Measurements from ENCODE around the gene KRT20. TPM values are rescaled to one million over a fixed set of nuclear protein-coding genes. Genes with fewer than 3 reads are reported as not detected.

The KRT20 gene, protein sequence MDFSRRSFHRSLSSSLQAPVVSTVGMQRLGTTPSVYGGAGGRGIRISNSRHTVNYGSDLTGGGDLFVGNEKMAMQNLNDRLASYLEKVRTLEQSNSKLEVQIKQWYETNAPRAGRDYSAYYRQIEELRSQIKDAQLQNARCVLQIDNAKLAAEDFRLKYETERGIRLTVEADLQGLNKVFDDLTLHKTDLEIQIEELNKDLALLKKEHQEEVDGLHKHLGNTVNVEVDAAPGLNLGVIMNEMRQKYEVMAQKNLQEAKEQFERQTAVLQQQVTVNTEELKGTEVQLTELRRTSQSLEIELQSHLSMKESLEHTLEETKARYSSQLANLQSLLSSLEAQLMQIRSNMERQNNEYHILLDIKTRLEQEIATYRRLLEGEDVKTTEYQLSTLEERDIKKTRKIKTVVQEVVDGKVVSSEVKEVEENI
- not detected in 2 replicates for total RNA-seq
- long read RNA-seq = 0 reads

DNA sequence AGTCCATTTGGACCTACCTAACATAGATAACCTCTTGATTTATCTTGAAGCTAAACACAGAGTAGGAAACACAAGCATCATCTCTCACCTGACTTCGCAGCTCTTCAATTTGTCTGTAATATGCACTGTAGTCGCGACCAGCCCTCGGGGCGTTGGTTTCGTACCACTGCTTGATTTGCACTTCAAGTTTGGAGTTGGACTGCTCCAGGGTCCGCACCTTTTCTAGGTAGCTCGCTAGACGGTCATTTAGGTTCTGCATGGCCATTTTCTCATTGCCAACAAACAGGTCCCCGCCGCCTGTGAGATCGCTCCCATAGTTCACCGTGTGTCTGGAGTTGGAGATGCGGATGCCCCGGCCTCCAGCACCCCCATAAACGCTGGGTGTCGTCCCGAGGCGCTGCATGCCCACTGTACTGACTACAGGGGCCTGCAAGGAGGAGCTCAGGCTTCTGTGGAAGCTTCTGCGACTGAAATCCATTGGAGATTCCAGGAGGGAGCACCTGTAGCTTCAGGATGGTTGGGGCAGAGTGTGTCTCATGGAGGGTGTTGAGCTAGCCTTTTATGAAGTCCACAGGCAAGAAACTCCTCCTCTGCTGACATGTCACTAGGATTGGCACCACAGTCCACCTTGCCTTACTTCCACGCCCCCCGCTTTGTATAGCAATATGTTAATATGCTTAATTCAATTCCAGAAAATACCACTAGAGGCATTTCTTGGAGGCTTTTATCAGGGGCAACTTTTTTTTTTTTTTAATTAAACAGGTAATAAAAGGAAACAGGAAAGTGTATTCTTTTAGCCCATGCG, at the start of gene KRT20:
KRT20 (minus strand) TSS at position 535 of the 805 bp plus-strand sequence; CDS start at position 478, 57 bp downstream.
- H3K36me3 Mint-ChIP-seq (ENCODE audit: low read depth) = no peaks in the 10 kb centered on the region
- TF ChIP-seq, protein P1, sequence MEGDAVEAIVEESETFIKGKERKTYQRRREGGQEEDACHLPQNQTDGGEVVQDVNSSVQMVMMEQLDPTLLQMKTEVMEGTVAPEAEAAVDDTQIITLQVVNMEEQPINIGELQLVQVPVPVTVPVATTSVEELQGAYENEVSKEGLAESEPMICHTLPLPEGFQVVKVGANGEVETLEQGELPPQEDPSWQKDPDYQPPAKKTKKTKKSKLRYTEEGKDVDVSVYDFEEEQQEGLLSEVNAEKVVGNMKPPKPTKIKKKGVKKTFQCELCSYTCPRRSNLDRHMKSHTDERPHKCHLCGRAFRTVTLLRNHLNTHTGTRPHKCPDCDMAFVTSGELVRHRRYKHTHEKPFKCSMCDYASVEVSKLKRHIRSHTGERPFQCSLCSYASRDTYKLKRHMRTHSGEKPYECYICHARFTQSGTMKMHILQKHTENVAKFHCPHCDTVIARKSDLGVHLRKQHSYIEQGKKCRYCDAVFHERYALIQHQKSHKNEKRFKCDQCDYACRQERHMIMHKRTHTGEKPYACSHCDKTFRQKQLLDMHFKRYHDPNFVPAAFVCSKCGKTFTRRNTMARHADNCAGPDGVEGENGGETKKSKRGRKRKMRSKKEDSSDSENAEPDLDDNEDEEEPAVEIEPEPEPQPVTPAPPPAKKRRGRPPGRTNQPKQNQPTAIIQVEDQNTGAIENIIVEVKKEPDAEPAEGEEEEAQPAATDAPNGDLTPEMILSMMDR (conservative IDR thresholded peaks at IDR 0.05) = peak; percentile 44
- no peak within 1 kb of the TSS for H3K4me3 Mint-ChIP-seq
- H3K27ac Mint-ChIP-seq (ENCODE audit: unreplicated experiment) = no peak within 1 kb of the TSS
- H3K9me3 Mint-ChIP-seq = no peaks in the 10 kb centered on the region
- DNase-seq (ENCODE audit: low read depth, low spot score) = no peak
- peaks cover 54% of the 10 kb centered on the region for H3K27me3 Mint-ChIP-seq (ENCODE audit: low read depth)
- H3K4me1 Mint-ChIP-seq = no peaks in the 10 kb centered on the region

DNA sequence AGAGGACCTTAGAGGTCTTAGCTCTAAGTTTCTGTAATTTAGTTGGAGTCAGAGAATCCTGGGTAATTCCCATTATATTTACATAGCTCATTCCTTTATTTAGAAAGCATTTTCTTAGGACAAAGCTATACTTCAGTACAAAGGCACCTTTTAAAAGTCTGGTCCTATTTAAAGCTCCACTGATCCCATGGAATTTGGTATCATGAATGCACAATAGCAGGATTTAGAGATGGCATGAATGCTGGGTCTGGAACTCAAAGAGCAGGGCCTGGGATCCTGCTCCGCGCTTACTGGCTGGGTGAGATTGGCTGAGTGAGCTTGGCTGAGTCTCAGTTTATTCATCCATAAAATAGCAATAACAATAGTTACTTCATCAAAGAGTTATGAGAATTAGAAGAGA, 47.6 kb upstream of the KRT20 start:
- Mint-ChIP-seq H3K9me3 (peaks cover 2% of the 10 kb centered on the region), H3K4me1 (peaks cover 25% of the 10 kb centered on the region), H3K27ac (ENCODE audit: unreplicated experiment) (no peak overlapping the region), H3K27me3 (ENCODE audit: low read depth) (no peaks in the 10 kb centered on the region), H3K36me3 (ENCODE audit: low read depth) (no peaks in the 10 kb centered on the region), H3K4me3 (no peak overlapping the region)
- TF ChIP-seq, protein P1 (conservative IDR thresholded peaks at IDR 0.05) = no peak
- no peak for DNase-seq (ENCODE audit: low read depth, low spot score)

DNA sequence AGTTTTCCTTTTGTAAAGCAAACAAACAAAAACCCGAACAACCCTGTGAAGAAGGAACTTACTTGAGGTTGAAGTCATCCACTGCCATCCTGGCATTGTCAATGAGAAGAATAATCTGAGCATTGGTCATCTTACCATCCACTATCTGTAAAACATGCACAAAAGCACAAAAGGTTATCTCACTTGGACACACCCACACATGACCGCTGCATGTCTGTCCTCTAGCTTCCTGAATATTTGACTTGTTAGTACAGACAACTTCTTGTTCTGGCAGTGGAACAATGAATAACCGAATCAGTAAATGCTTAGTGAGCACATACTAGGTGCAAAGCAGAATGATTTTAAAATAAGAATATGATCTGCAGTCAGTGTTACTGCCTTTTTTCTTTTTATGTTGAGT, 46.3 kb upstream of the KRT20 start:
- DNase-seq (ENCODE audit: low read depth, low spot score) = no peak
- peaks cover 2% of the 10 kb centered on the region for H3K9me3 Mint-ChIP-seq
- peaks cover under 1% of the 10 kb centered on the region for H3K27me3 Mint-ChIP-seq (ENCODE audit: low read depth)
- no peaks in the 10 kb centered on the region for H3K36me3 Mint-ChIP-seq (ENCODE audit: low read depth)
- H3K27ac Mint-ChIP-seq (ENCODE audit: unreplicated experiment) = no peak overlapping the region
- H3K4me3 Mint-ChIP-seq = no peak overlapping the region
- H3K4me1 Mint-ChIP-seq = peaks cover 28% of the 10 kb centered on the region
- TF ChIP-seq, protein P1 (conservative IDR thresholded peaks at IDR 0.05) = no peak

DNA sequence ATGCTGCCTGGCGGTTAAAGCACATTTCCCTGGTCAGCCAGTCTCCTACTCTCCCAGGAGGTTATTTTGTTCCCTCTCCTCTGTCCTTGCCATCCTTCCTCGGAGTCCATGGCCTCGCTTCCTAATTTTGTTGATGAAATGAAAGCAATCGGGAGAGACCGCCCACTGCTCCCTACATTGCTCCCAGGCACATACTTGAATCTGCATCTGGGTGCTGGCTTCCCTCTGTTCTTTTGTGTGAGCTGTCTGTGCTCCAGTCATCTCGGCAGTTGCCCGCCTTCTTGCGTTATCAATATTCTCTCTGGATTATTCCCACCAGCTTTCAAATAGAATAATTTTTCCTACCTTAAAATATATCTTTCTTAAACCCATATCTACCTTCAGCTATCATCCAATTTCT, 41.3 kb upstream of the KRT20 start:
- Mint-ChIP-seq H3K4me1 (peaks cover 14% of the 10 kb centered on the region), H3K27ac (ENCODE audit: unreplicated experiment) (no peak overlapping the region), H3K27me3 (ENCODE audit: low read depth) (peaks cover 3% of the 10 kb centered on the region), H3K9me3 (peaks cover 2% of the 10 kb centered on the region), H3K4me3 (no peak overlapping the region), H3K36me3 (ENCODE audit: low read depth) (no peaks in the 10 kb centered on the region)
- TF ChIP-seq, protein P1 (conservative IDR thresholded peaks at IDR 0.05) = no peak
- no peak for DNase-seq (ENCODE audit: low read depth, low spot score)

DNA sequence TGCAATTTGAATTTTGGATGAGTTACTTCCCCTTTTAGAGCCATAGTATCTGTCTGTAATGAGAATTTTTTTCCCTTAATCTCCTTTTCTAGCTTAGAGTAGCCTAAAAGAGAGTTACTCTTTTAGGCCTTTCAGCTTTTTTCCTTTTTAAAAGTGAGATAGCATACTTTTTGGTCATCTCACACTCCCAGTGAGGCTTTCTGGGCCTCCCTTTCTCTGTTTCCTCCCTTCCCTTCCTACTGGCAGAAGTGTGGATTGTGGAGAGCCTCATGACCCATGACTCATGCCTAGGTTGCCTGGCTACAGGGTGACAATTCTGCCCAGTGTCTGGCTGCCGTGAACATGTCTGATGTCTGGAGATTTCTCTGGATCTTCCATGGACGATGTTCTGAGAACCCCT, 37.2 kb upstream of the KRT20 start:
- Mint-ChIP-seq H3K4me1 (peaks cover 13% of the 10 kb centered on the region), H3K4me3 (no peak overlapping the region), H3K9me3 (no peaks in the 10 kb centered on the region), H3K27ac (ENCODE audit: unreplicated experiment) (peak overlapping the region; percentile 61), H3K27me3 (ENCODE audit: low read depth) (peaks cover 3% of the 10 kb centered on the region), H3K36me3 (ENCODE audit: low read depth) (no peaks in the 10 kb centered on the region)
- TF ChIP-seq, protein P1 (conservative IDR thresholded peaks at IDR 0.05) = no peak
- DNase-seq (ENCODE audit: low read depth, low spot score) = no peak

All from neural crest cell (in vitro differentiated cells).